Measurements from ENCODE around the gene WIPF2. TPM values are rescaled to one million over a fixed set of nuclear protein-coding genes. Genes with fewer than 3 reads are reported as not detected.
A peak's percentile ranks its signal among the peaks of the same experiment; 100 is the strongest.

WIPF2 gene
- total RNA-seq, 1 donor from 2014 or later, result 5.7 TPM

GRCh38 chr17:40317345-40317873 is 98.3 kb downstream of the WIPF2 start:
- no peaks in the 10 kb centered on the region for H3K36me3 ChIP-seq (ENCODE audit: control insufficient read depth in 3 of 3, insufficient read depth in 3 of 3, low read length in 3 of 3)
- H3K9me3 ChIP-seq (ENCODE audit: control insufficient read depth in 3 of 3, low read length in 3 of 3), result no peaks in the 10 kb centered on the region
- no peaks in the 10 kb centered on the region for H3K27me3 ChIP-seq (ENCODE audit: control insufficient read depth in 3 of 3, insufficient read depth in 3 of 3, low read length in 3 of 3)
- peak overlapping the region; percentile 99 for H3K27ac ChIP-seq (ENCODE audit: low read depth, low read length)
- H3K4me1 ChIP-seq (ENCODE audit: control insufficient read depth in 3 of 3, insufficient read depth in 3 of 3, low read length in 3 of 3), result peaks cover 84 to 88% (median 86%) of the 10 kb centered on the region in 3 donors
- peak overlapping the region; percentile 76 to 93 (median 85) for H3K4me3 ChIP-seq (ENCODE audit: low read length in 3 of 3)
- H3K9ac ChIP-seq (ENCODE audit: low read depth in 1 of 3, low read length in 3 of 3), result peak overlapping the region; percentile 91 to 99 (median 98)

DNA sequence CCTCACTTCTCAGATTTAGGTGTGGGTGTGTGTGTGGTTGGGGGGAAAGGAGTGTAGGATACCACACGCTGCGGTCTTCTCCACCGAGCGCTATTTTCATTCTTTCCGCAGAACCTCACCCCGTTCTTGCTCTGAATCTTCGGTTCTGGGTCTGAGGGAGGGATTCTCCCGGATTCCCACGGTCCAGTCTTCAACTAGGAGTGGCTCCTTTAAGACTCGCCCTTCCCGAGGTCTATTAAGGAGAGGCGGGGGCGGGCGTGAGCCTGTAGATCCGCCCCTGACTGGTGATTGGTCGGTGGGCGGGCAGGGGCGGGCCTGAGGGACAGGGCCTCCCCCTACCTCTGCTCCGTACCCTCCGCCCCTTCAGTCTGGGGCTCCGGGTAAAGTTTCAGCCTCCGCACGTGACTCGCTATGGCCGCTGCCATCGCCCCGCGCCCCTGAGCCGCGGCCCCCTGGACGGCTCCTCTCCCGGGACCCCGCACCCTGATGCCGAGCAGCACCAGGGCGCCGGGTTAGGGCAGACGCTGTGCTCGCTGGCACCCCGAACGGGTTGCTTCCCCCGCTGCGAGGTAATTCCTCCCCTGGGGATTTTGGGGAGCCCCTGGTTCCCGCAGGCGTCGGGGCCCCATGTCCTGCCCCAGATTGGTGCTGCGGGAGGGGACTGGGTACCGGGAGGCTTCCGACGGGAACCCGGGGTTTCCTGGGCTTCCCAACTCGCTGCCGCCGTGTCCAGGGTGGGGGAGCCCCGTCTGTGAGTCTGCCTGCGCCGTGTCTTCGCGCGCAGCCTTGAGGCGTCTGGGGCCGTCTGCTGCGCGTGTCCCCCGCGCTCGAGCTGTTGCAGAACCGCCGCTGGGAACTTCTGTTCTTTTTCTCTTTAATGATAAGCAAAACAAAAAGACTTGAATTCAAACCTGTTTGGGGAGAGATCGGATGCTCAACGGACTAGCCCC is 99.1 kb downstream of the WIPF2 start:
- peak overlapping the region; percentile 92 to 96 (median 93) for H3K4me3 ChIP-seq (ENCODE audit: low read length in 3 of 3)

GRCh38 chr17:40318830-40319391 is 99.8 kb downstream of the WIPF2 start:
- peak overlapping the region; percentile 98 to 99 (median 98) for H3K9ac ChIP-seq (ENCODE audit: low read depth in 1 of 3, low read length in 3 of 3)
- H3K36me3 ChIP-seq (ENCODE audit: control insufficient read depth in 3 of 3, insufficient read depth in 3 of 3, low read length in 3 of 3), result no peaks in the 10 kb centered on the region
- no peaks in the 10 kb centered on the region for H3K9me3 ChIP-seq (ENCODE audit: control insufficient read depth in 3 of 3, low read length in 3 of 3)
- H3K27me3 ChIP-seq (ENCODE audit: control insufficient read depth in 3 of 3, insufficient read depth in 3 of 3, low read length in 3 of 3), result no peaks in the 10 kb centered on the region
- peak overlapping the region; percentile 92 to 96 (median 93) for H3K4me3 ChIP-seq (ENCODE audit: low read length in 3 of 3)
- peaks cover 83 to 88% (median 85%) of the 10 kb centered on the region in 3 donors for H3K4me1 ChIP-seq (ENCODE audit: control insufficient read depth in 3 of 3, insufficient read depth in 3 of 3, low read length in 3 of 3)
- H3K27ac ChIP-seq (ENCODE audit: low read depth, low read length), result peak overlapping the region; percentile 99

More for the DNA sequence above, 99.1 kb downstream of the WIPF2 start:
- Histone ChIP-seq H3K9ac (ENCODE audit: low read depth in 1 of 3, low read length in 3 of 3) (peak overlapping the region; percentile 98 to 99 (median 98)), H3K27ac (ENCODE audit: low read depth, low read length) (peak overlapping the region; percentile 99), H3K9me3 (ENCODE audit: control insufficient read depth in 3 of 3, low read length in 3 of 3) (no peaks in the 10 kb centered on the region), H3K27me3 (ENCODE audit: control insufficient read depth in 3 of 3, insufficient read depth in 3 of 3, low read length in 3 of 3) (no peaks in the 10 kb centered on the region), H3K4me1 (ENCODE audit: control insufficient read depth in 3 of 3, insufficient read depth in 3 of 3, low read length in 3 of 3) (peaks cover 84 to 88% (median 86%) of the 10 kb centered on the region in 3 donors), H3K36me3 (ENCODE audit: control insufficient read depth in 3 of 3, insufficient read depth in 3 of 3, low read length in 3 of 3) (no peaks in the 10 kb centered on the region)

- no peaks in the 10 kb centered on the region for H3K27me3 ChIP-seq (ENCODE audit: control insufficient read depth in 3 of 3, insufficient read depth in 3 of 3, low read length in 3 of 3)
- no peaks in the 10 kb centered on the region for H3K9me3 ChIP-seq (ENCODE audit: control insufficient read depth in 3 of 3, low read length in 3 of 3)
- H3K4me1 ChIP-seq (ENCODE audit: control insufficient read depth in 3 of 3, insufficient read depth in 3 of 3, low read length in 3 of 3), result peaks cover 85 to 88% (median 85%) of the 10 kb centered on the region in 3 donors
- H3K9ac ChIP-seq (ENCODE audit: low read depth in 1 of 3, low read length in 3 of 3), result peak overlapping the region; percentile 91 to 99 (median 98)
- no peaks in the 10 kb centered on the region for H3K36me3 ChIP-seq (ENCODE audit: control insufficient read depth in 3 of 3, insufficient read depth in 3 of 3, low read length in 3 of 3)
- peak overlapping the region; percentile 92 to 96 (median 93) for H3K4me3 ChIP-seq (ENCODE audit: low read length in 3 of 3)
- peak overlapping the region; percentile 99 for H3K27ac ChIP-seq (ENCODE audit: low read depth, low read length)
Observed at GRCh38 chr17:40319651-40320540, 100.8 kb downstream of the WIPF2 start.

DNA sequence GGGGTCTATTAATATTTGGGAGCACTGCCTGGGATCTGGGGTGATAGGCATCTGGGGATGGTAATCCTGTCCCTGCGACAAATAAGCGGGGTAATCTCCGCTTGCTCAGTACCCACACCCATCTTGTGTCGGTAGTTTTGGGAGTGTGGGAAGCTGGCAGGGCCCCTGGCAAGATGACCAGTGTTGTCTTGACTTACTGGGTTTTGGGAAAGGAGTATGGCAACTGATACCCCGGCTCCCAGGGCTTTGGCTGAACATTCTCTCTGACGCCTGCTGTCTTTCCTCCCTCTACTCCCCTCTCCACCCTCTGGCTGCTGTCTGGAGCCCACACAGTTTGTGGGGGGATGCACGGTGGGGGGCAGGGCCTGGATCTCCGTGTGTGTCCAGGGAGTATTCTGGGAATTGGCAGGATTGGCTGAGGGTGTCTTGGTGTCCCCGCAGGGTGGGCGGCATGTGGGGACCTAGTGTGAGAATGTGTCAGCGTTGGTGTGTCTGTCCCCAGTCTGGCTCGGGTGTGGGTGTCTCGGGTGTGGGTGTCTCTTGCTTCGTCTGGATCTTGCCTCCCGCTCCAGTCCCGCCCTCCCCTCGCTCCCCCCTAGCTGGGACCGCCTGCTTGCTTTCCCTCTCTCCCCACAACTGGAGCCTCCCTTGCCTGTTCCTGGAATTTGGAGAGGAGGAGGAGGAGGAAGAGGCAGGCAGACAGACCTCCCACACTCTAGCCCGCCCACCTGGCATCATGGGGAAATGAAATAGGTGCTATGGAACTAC is 101.8 kb downstream of the WIPF2 start:
- peak overlapping the region; percentile 71 to 96 (median 91) for H3K4me3 ChIP-seq (ENCODE audit: low read length in 3 of 3)
- no peaks in the 10 kb centered on the region for H3K9me3 ChIP-seq (ENCODE audit: control insufficient read depth in 3 of 3, low read length in 3 of 3)
- H3K9ac ChIP-seq (ENCODE audit: low read depth in 1 of 3, low read length in 3 of 3), result peak overlapping the region; percentile 86 to 96 (median 91)
- H3K4me1 ChIP-seq (ENCODE audit: control insufficient read depth in 3 of 3, insufficient read depth in 3 of 3, low read length in 3 of 3), result peaks cover 83 to 88% (median 84%) of the 10 kb centered on the region in 3 donors
- no peaks in the 10 kb centered on the region for H3K27me3 ChIP-seq (ENCODE audit: control insufficient read depth in 3 of 3, insufficient read depth in 3 of 3, low read length in 3 of 3)
- H3K27ac ChIP-seq (ENCODE audit: low read depth, low read length), result peak overlapping the region; percentile 99
- H3K36me3 ChIP-seq (ENCODE audit: control insufficient read depth in 3 of 3, insufficient read depth in 3 of 3, low read length in 3 of 3), result no peaks in the 10 kb centered on the region

GRCh38 chr17:40321524-40321929 is 102.4 kb downstream of the WIPF2 start:
- peak overlapping the region; percentile 71 to 96 (median 91) for H3K4me3 ChIP-seq (ENCODE audit: low read length in 3 of 3)
- H3K9me3 ChIP-seq (ENCODE audit: control insufficient read depth in 3 of 3, low read length in 3 of 3), result no peaks in the 10 kb centered on the region
- peak overlapping the region; percentile 86 to 96 (median 91) for H3K9ac ChIP-seq (ENCODE audit: low read depth in 1 of 3, low read length in 3 of 3)
- H3K27ac ChIP-seq (ENCODE audit: low read depth, low read length), result peak overlapping the region; percentile 99
- H3K36me3 ChIP-seq (ENCODE audit: control insufficient read depth in 3 of 3, insufficient read depth in 3 of 3, low read length in 3 of 3), result no peaks in the 10 kb centered on the region
- H3K27me3 ChIP-seq (ENCODE audit: control insufficient read depth in 3 of 3, insufficient read depth in 3 of 3, low read length in 3 of 3), result no peaks in the 10 kb centered on the region
- peaks cover 83 to 88% (median 84%) of the 10 kb centered on the region in 3 donors for H3K4me1 ChIP-seq (ENCODE audit: control insufficient read depth in 3 of 3, insufficient read depth in 3 of 3, low read length in 3 of 3)

DNA sequence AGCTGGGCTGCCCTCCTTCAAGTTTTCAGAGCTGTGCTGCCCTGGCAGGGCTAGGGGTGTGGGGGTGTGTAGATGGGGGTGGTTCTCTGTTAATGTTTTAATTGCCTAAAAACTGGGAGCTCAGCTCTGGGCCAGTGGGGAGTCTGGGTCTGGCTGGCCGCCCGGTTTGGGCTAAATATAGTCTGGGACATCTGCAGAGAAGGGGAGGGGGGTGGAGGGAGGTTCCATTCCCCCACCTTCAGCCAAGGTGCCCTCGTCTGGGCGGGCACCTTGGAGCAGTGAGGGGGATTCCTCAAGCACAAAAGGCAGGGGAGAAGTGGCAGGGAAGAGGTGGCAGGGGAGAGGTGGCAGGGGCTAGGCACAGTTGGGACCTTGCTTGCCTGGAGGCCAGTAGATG is 102.9 kb downstream of the WIPF2 start:
- no peaks in the 10 kb centered on the region for H3K27me3 ChIP-seq (ENCODE audit: control insufficient read depth in 3 of 3, insufficient read depth in 3 of 3, low read length in 3 of 3)
- peaks cover 83 to 88% (median 85%) of the 10 kb centered on the region in 3 donors for H3K4me1 ChIP-seq (ENCODE audit: control insufficient read depth in 3 of 3, insufficient read depth in 3 of 3, low read length in 3 of 3)
- peak overlapping the region; percentile 86 to 96 (median 91) for H3K9ac ChIP-seq (ENCODE audit: low read depth in 1 of 3, low read length in 3 of 3)
- H3K9me3 ChIP-seq (ENCODE audit: control insufficient read depth in 3 of 3, low read length in 3 of 3), result no peaks in the 10 kb centered on the region
- H3K36me3 ChIP-seq (ENCODE audit: control insufficient read depth in 3 of 3, insufficient read depth in 3 of 3, low read length in 3 of 3), result no peaks in the 10 kb centered on the region
- H3K4me3 ChIP-seq (ENCODE audit: low read length in 3 of 3), result peak overlapping the region; percentile 71 to 96 (median 91)
- peak overlapping the region; percentile 99 for H3K27ac ChIP-seq (ENCODE audit: low read depth, low read length)

GRCh38 chr17:40322358-40323315 is 103.5 kb downstream of the WIPF2 start:
- Histone ChIP-seq H3K4me1 (ENCODE audit: control insufficient read depth in 3 of 3, insufficient read depth in 3 of 3, low read length in 3 of 3) (peaks cover 83 to 88% (median 85%) of the 10 kb centered on the region in 3 donors), H3K9me3 (ENCODE audit: control insufficient read depth in 3 of 3, low read length in 3 of 3) (no peaks in the 10 kb centered on the region), H3K4me3 (ENCODE audit: low read length in 3 of 3) (peak overlapping the region; percentile 71 to 96 (median 91)), H3K36me3 (ENCODE audit: control insufficient read depth in 3 of 3, insufficient read depth in 3 of 3, low read length in 3 of 3) (no peaks in the 10 kb centered on the region), H3K9ac (ENCODE audit: low read depth in 1 of 3, low read length in 3 of 3) (peak overlapping the region; percentile 86 to 96 (median 91)), H3K27me3 (ENCODE audit: control insufficient read depth in 3 of 3, insufficient read depth in 3 of 3, low read length in 3 of 3) (no peaks in the 10 kb centered on the region), H3K27ac (ENCODE audit: low read depth, low read length) (peak overlapping the region; percentile 99)

Data from skeletal muscle tissue (tissue), 4 donors.